K562 (cell line): ENCODE results near the gene ICAM3. TPM values are rescaled to one million over a fixed set of nuclear protein-coding genes. Genes with fewer than 3 reads are reported as not detected.

ENCODE experiments used
- ATF1 ChIP-seq, 2 experiments: fragments of 450-650 bp in 1 of 2; IDR thresholded peaks; 2 replicates each; pipeline ENCODE4 v1.6.1; 2016; ENCODE audit warnings: missing compliant biosample characterization in 1 of 2, missing genetic modification characterization in 1 of 2
- CREB1 ChIP-seq, 2 experiments: sonication (generic) in 1 of 2; formaldehyde crosslinking in 1 of 2; IDR thresholded peaks; 2 replicates each; pipeline versions ENCODE4 v1.6.1 to v1.8.0; 2012 to 2022; ENCODE audit warnings: inconsistent platforms in 1 of 2, mild to moderate bottlenecking in 1 of 2, missing genetic modification reagents in 1 of 2, moderate library complexity in 1 of 2
- DDX20 ChIP-seq: fragments of 450-650 bp; IDR thresholded peaks from 2 replicates; pipeline ENCODE4 v1.6.1; 2016; ENCODE audit warnings: missing genetic modification characterization, low read depth, mild to moderate bottlenecking, missing compliant biosample characterization, moderate library complexity
- GTF2B ChIP-seq: IDR thresholded peaks from 2 replicates; pipeline ENCODE4 v1.6.1; 2011; ENCODE audit not compliant: insufficient read length; ENCODE audit errors: extremely low read depth
- IRF9 ChIP-seq: fragments of 450-650 bp; IDR thresholded peaks from 2 replicates; pipeline ENCODE4 v1.6.1; 2016; ENCODE audit warnings: missing biosample characterization, missing genetic modification characterization
- MAFF ChIP-seq: IDR thresholded peaks from 2 replicates; pipeline ENCODE4 v1.6.1; 2012; ENCODE audit warnings: low read length, improper control_type of control experiment
- MBD2 ChIP-seq: sonication (generic); IDR thresholded peaks from 2 replicates; pipeline ENCODE4 v1.6.1; 2016; ENCODE audit warnings: low read depth, borderline replicate concordance
- MCM3 ChIP-seq: fragments of 450-650 bp; IDR thresholded peaks from 2 replicates; pipeline ENCODE4 v1.6.1; 2016
- MTA1 ChIP-seq: fragments of 450-650 bp; IDR thresholded peaks from 2 replicates; pipeline ENCODE4 v1.6.1; 2017; ENCODE audit warnings: borderline replicate concordance
- MYBL2 ChIP-seq, 2 experiments: fragments of 450-650 bp in 1 of 2; sonication (generic) in 1 of 2; formaldehyde crosslinking in 1 of 2; IDR thresholded peaks; 2 replicates each; pipeline versions ENCODE4 v1.6.1 to v1.8.1; 2017 to 2022; ENCODE audit warnings: borderline replicate concordance in 1 of 2, inconsistent platforms in 1 of 2, low read depth in 1 of 2, mild to moderate bottlenecking in 1 of 2, missing genetic modification reagents in 1 of 2, moderate library complexity in 1 of 2
- NKRF ChIP-seq: fragments of 450-650 bp; IDR thresholded peaks from 2 replicates; pipeline ENCODE4 v1.6.1; 2016; ENCODE audit warnings: borderline replicate concordance
- POLR2A ChIP-seq: fragments of 450-650 bp; conservative IDR thresholded peaks from 2 replicates; pipeline ENCODE4 v1.6.1; 2016
- POU5F1 ChIP-seq: fragments of 150-350 bp; IDR thresholded peaks from 2 replicates; pipeline ENCODE4 v1.6.1; 2014; ENCODE audit warnings: borderline replicate concordance, low read length, low read depth, mild to moderate bottlenecking; ENCODE audit not compliant: partially characterized antibody
- PTBP1 ChIP-seq: fragments of 200-400 bp; formaldehyde crosslinking; IDR thresholded peaks from 2 replicates; pipeline ENCODE4 v1.6.1; 2017; ENCODE audit warnings: low read depth, low read length
- RBFOX2 ChIP-seq: fragments of 200-400 bp; formaldehyde crosslinking; IDR thresholded peaks from 2 replicates; pipeline ENCODE4 v1.6.1; 2017; ENCODE audit warnings: low read depth, mild to moderate bottlenecking, low read length, moderate library complexity
- RBM39 ChIP-seq: fragments of 200-400 bp; formaldehyde crosslinking; optimal IDR thresholded peaks from 2 replicates; pipeline ENCODE3; 2018; ENCODE audit warnings: low read depth, low read length
- SNAPC5 ChIP-seq: fragments of 250-450 bp; sonication (Bioruptor Pico); IDR thresholded peaks from 2 replicates; pipeline ENCODE4 v1.8.0; 2021; ENCODE audit warnings: moderate library complexity, mild to moderate bottlenecking, inconsistent platforms
- TAF15 ChIP-seq: fragments of 200-400 bp; formaldehyde crosslinking; IDR thresholded peaks from 2 replicates; pipeline ENCODE4 v1.6.1; 2017; ENCODE audit warnings: mild to moderate bottlenecking, low read depth, low read length, moderate library complexity
- ZBTB12 ChIP-seq: fragments of 250-450 bp; sonication (Bioruptor Pico); IDR thresholded peaks from 2 replicates; pipeline ENCODE4 v1.4.0; 2020
- ZKSCAN3 ChIP-seq: fragments of 250-450 bp; sonication (Bioruptor Pico); IDR thresholded peaks from 2 replicates; pipeline ENCODE4 v1.4.0; 2020
- ZNF311 ChIP-seq: fragments of 250-450 bp; sonication (Bioruptor Pico); IDR thresholded peaks from 2 replicates; pipeline ENCODE4 v1.4.0; 2020; ENCODE audit warnings: mild to moderate bottlenecking, moderate library complexity
- ZNF696 ChIP-seq: fragments of 250-450 bp; sonication (Bioruptor Pico); conservative IDR thresholded peaks from 2 replicates; pipeline ENCODE4 v1.4.0; 2020; ENCODE audit warnings: mild to moderate bottlenecking, moderate library complexity
- ZNF830 ChIP-seq: fragments of 250-450 bp; sonication (Bioruptor Pico); IDR thresholded peaks from 2 replicates; pipeline ENCODE4 v1.5.0; 2021; ENCODE audit warnings: mild to moderate bottlenecking
- polyA plus RNA-seq, 8 experiments: library from polyadenylated mRNA; depleted of rRNA in 4 of 8; stranded (reverse) in 5 of 8; unstranded in 3 of 8; fragments of >200 nt; fragmentation: Nextera tagmentation in 2 of 8; fragmentation: Illumina TruSeq in 1 of 8; extraction: Ambion mirVana in 2 of 8; extraction: Trizol in 1 of 8; gene quantifications; 2 replicates each; pipeline versions ENCODE4 v1.2.1 to v1.2.3, GENCODE V29; 2011 to 2014; ENCODE audit warnings: inconsistent platforms in 1 of 8, missing spikeins in 1 of 8
- total RNA-seq, 7 experiments: library from RNA; depleted of rRNA in 6 of 7; stranded (reverse); fragments of >200 nt in 6 of 7; fragmentation: Illumina TruSeq in 2 of 7; extraction: Trizol in 2 of 7; gene quantifications; 2 replicates each; pipeline versions ENCODE4 v1.2.1 to v1.2.3, GENCODE V29; 2011 to 2021; ENCODE audit warnings: low replicate concordance in 1 of 7

The ICAM3 gene
- total and polyA plus RNA-seq, 9 of the 15 experiments (the other 6 are each of a cell fraction or from before 2014, with no cell fraction given) = 6.5 to 39.5 (median 24.2) TPM

GRCh38 chr19:10332965-10333757, 6.3 kb downstream of the ICAM3 start, which contains the start of gene RAVER1 (continued):
- TF ChIP-seq DDX20 (tag) = no peak
- no peak for TF ChIP-seq GTF2B
- no peak for TF ChIP-seq SNAPC5 (CRISPR knock-in tag)
- no peak for TF ChIP-seq MYBL2 (IDR thresholded peaks at IDR 0.05; ENCODE audit: low read depth)
- no peak for TF ChIP-seq MYBL2 (CRISPR knock-in tag; IDR thresholded peaks at IDR 0.05; ENCODE audit: borderline replicate concordance)
- peak; percentile 79; the same call in 1 of the 2 replicates for TF ChIP-seq ZNF830 (CRISPR knock-in tag)
- TF ChIP-seq TAF15 = no peak
- TF ChIP-seq ZKSCAN3 (CRISPR knock-in tag) = no peak
- peak; percentile 98 for TF ChIP-seq POLR2A
- no peak for TF ChIP-seq ZNF311 (CRISPR knock-in tag)
- peak; percentile 97 for TF ChIP-seq RBFOX2
- TF ChIP-seq RBM39 = no peak
- no peak for TF ChIP-seq MCM3
- TF ChIP-seq MTA1 = 0 out of 2 replicates have a peak, but pooled peaks have one; percentile 26
- TF ChIP-seq NKRF = peak; percentile 82
- 0 out of 2 replicates have a peak, but pooled peaks have one; percentile 29 for TF ChIP-seq PTBP1
- TF ChIP-seq POU5F1 = no peak
- TF ChIP-seq MAFF = no peak; the same call in 1 of the 2 replicates
- 0 out of 2 replicates have a peak, but pooled peaks have one; percentile 24 for TF ChIP-seq IRF9
- TF ChIP-seq ZBTB12 (CRISPR knock-in tag) = no peak; the same call in 1 of the 2 replicates
- no peak for TF ChIP-seq ZNF696 (CRISPR knock-in tag)
- TF ChIP-seq CREB1 (IDR thresholded peaks at IDR 0.05) = peak; percentile 44; the same call in 1 of the 2 replicates
- TF ChIP-seq CREB1 (CRISPR knock-in tag; IDR thresholded peaks at IDR 0.05) = peak; percentile 65
- 0 out of 2 replicates have a peak, but pooled peaks have one; percentile 5 for TF ChIP-seq ATF1 (CRISPR knock-in tag; IDR thresholded peaks at IDR 0.05)
- TF ChIP-seq ATF1 (tag; IDR thresholded peaks at IDR 0.05) = peak; percentile 82
- peak; percentile 95 for TF ChIP-seq MBD2
